Neural crest cell (in vitro differentiated cells): ENCODE results near the gene B4GALNT3. TPM values are rescaled to one million over a fixed set of nuclear protein-coding genes. Genes with fewer than 3 reads are reported as not detected.

Experiments used
- DNase-seq: peaks from one replicate; pipeline ENCODE4 v3.0.0; 2021; ENCODE audit warnings: low read depth, mixed read lengths, low spot score
- H3K27ac Mint-ChIP-seq: one replicate; pipeline ENCODE4 v1.8.0; 2021; ENCODE audit warnings: mild to moderate bottlenecking, mixed read lengths; ENCODE audit not compliant: unreplicated experiment
- H3K27me3 Mint-ChIP-seq: 2 replicates; pipeline ENCODE4 v1.8.0; 2021; ENCODE audit warnings: low read depth, mild to moderate bottlenecking, mixed read lengths
- H3K36me3 Mint-ChIP-seq: 2 replicates; pipeline ENCODE4 v1.8.0; 2021; ENCODE audit warnings: low read depth, mild to moderate bottlenecking, mixed read lengths
- H3K4me1 Mint-ChIP-seq: 2 replicates; pipeline ENCODE4 v1.8.0; 2021; ENCODE audit warnings: mixed read lengths
- H3K4me3 Mint-ChIP-seq: one replicate; pipeline ENCODE4 v1.8.0; 2021; ENCODE audit warnings: mild to moderate bottlenecking, mixed read lengths
- H3K9me3 Mint-ChIP-seq: 2 replicates; pipeline ENCODE4 v1.8.0; 2021; ENCODE audit warnings: mixed read lengths
- CTCF ChIP-seq: fragments of 200-600 bp; sonication (generic); conservative IDR thresholded peaks from 2 replicates; pipeline ENCODE4 v1.5.0; 2021; ENCODE audit warnings: antibody characterized with exemption, mild to moderate bottlenecking
- total RNA-seq: library from RNA; stranded (reverse); gene quantifications from 2 replicates; pipeline ENCODE4 v1.2.1, GENCODE V29; 2021

Gene B4GALNT3
- total RNA-seq, 1 donor from 2014 or later: 2.6 TPM

GRCh38 chr12:479161-479560 is 19.4 kb downstream of the B4GALNT3 start:
- no peaks in the 10 kb centered on the region for H3K9me3 Mint-ChIP-seq
- H3K4me3 Mint-ChIP-seq: no peak overlapping the region
- H3K27ac Mint-ChIP-seq: no peak overlapping the region
- no peaks in the 10 kb centered on the region for H3K36me3 Mint-ChIP-seq
- peaks cover 6% of the 10 kb centered on the region for H3K27me3 Mint-ChIP-seq
- TF ChIP-seq CTCF: no peak
- no peak for DNase-seq
- H3K4me1 Mint-ChIP-seq: peaks cover 19% of the 10 kb centered on the region

DNA sequence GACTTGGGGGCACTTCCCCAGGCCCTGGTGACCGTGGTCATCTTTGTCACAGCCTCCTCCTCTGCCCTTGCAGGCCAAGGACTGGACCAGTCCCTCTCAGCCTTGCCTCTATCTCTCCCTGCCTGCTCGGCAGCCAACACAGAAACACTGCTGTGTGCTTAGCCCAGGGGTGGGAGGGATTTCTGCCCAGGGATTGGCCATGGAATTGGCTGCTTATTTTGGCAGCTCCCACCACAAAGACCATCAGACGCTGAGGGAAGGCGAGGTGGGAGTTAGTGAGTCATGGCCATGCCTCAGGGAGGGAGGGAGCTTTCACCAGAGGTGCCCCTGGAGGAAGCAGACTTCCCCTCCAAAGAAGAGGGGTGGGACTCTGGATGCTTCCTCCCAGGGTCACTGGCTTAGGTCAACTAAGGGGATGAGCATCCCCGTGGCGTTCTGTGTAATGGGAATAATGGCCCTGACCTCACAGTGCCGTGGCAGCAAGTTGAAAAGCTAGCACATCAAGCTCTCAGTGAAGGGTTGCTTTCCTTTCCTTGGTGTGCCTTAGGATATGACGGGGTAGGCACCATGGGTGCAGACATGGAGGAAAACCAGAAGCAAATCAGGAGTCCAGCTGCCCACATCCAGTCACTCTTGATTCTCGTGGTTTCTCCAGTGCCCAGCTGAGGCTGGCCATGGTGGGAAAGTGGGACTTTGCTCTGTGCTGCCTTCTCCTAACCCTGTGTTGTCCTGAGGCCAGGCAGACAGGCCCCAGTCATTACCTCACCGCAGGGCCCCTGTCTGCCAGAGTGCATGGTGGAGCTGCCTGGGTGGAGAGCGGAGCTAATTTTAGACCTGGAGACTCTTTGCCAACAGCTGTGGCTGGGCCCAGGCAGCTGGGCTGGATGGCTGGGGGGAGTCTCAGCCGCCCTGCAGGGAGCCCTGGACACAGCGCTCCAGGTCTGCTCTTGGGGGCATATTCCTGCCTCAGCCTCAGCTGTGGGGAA is 21.4 kb downstream of the B4GALNT3 start:
- no peaks in the 10 kb centered on the region for H3K9me3 Mint-ChIP-seq

GRCh38 chr12:482061-482460 is 22.3 kb downstream of the B4GALNT3 start:
- no peak for DNase-seq
- Mint-ChIP-seq H3K36me3 (peaks cover 4% of the 10 kb centered on the region), H3K27ac (no peak overlapping the region), H3K9me3 (no peaks in the 10 kb centered on the region), H3K4me3 (no peak overlapping the region), H3K27me3 (peaks cover 4% of the 10 kb centered on the region), H3K4me1 (peaks cover 8% of the 10 kb centered on the region)
- no peak for TF ChIP-seq CTCF

More for the DNA sequence above, 21.4 kb downstream of the B4GALNT3 start:
- peaks cover 4% of the 10 kb centered on the region for H3K27me3 Mint-ChIP-seq
- no peak for TF ChIP-seq CTCF
- peaks cover 13% of the 10 kb centered on the region for H3K4me1 Mint-ChIP-seq
- H3K27ac Mint-ChIP-seq: peak overlapping the region; percentile 57
- DNase-seq: no peak
- H3K4me3 Mint-ChIP-seq: no peak overlapping the region
- H3K36me3 Mint-ChIP-seq: peaks cover 2% of the 10 kb centered on the region

- no peak for DNase-seq
- Mint-ChIP-seq H3K27me3 (peaks cover 4% of the 10 kb centered on the region), H3K27ac (no peak overlapping the region), H3K4me3 (no peak overlapping the region), H3K4me1 (peaks cover 5% of the 10 kb centered on the region), H3K36me3 (peaks cover 6% of the 10 kb centered on the region), H3K9me3 (peaks cover 4% of the 10 kb centered on the region)
- no peak for TF ChIP-seq CTCF
Measured at GRCh38 chr12:484096-484495, 24.4 kb downstream of the B4GALNT3 start.

- H3K27me3 Mint-ChIP-seq: no peaks in the 10 kb centered on the region
- peaks cover 22% of the 10 kb centered on the region for H3K9me3 Mint-ChIP-seq
- H3K4me3 Mint-ChIP-seq: no peak overlapping the region
- no peak for TF ChIP-seq CTCF
- no peaks in the 10 kb centered on the region for H3K4me1 Mint-ChIP-seq
- DNase-seq: no peak
- H3K36me3 Mint-ChIP-seq: peaks cover 7% of the 10 kb centered on the region
- no peak overlapping the region for H3K27ac Mint-ChIP-seq
Measured at GRCh38 chr12:490260-490659, 30.5 kb downstream of the B4GALNT3 start.
